GM04504 (cell line): ENCODE measurements around the gene ABCC8.

Experiments used
- DNase-seq: peaks from one replicate; pipeline ENCODE4 v3.0.0-alpha.2; 2012; ENCODE audit warnings: low read depth

The ABCC8 gene

DNA sequence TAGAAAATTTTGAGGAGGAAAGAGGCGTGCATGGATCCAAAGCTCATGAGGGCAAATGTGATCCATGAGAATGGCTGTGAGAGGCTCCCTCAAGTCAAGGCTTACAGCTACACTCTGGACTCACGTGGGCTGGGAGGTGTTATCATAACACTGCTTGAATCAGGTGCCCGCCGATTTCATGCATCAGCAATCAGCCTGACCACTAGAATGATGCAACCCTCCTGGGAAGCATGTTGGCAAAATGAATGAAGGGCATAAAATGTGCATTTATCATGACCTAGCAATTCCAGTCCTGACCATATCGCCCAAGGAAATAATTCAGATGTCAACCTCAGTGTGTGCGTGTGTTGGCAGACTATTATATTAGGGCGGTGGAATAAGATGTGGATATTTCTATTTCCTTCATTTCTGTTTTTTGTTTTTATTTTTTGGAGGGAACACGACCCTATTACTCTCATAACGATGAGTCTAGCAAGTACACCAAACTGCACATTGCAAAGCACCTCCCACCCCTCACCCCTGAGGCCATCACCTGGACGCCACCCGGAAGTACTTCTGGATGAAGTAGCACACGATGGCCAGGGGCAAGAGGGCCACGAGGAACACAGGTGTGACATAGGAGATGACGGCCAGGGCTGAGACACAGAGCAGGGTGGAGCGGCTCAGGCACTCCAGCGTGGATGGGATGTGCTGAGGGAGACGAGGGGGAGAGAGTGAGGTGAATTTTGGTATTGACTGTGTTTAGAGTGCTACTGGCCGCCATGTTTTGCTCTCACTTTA lies 72.5 kb downstream of the ABCC8 start:
- DNase-seq, result no peak

DNA sequence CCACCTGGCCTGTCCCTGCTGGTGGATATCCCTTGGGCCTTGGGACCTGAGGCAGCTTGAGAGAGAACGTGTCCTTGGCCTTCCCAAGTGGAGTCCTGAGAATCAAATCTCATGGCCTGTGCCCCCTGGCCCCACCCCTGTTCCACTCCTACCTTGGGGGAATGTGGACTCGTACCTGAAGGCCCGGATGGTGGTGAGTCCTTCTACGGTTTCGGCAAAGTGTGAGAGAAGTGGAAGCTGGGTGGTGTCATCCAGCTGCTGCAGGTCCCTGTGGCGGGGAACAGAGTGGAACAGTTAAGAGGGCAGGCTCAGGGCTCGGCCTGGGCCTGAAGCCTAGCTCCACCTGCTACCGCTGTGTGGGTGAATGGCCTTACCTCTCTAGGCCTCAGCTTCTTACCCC lies 74.2 kb downstream of the ABCC8 start:
- no peak for DNase-seq

- DNase-seq, result no peak
Measured at GRCh38 chr11:17401841-17402240, 74.8 kb downstream of the ABCC8 start.

DNA sequence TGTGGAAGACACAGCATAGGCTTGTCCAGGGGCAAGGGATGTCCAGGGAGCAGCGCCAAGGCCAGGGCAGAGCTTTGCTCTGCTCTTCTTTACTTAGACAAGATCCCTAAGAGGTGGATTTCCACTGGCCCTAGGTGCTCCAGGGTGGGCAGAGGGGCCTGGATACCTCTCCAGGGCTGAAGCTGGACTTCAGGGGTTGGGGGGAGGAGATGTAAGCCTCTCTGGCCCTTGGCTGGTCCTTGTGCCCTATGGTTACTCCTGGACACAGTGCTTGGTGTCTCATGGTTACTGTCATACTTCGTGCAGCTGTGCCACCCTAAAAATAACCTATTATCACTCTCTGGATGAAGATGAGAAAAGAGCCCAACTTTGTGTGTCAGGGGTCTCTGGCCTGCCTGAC lies 75.3 kb downstream of the ABCC8 start:
- no peak for DNase-seq

DNA sequence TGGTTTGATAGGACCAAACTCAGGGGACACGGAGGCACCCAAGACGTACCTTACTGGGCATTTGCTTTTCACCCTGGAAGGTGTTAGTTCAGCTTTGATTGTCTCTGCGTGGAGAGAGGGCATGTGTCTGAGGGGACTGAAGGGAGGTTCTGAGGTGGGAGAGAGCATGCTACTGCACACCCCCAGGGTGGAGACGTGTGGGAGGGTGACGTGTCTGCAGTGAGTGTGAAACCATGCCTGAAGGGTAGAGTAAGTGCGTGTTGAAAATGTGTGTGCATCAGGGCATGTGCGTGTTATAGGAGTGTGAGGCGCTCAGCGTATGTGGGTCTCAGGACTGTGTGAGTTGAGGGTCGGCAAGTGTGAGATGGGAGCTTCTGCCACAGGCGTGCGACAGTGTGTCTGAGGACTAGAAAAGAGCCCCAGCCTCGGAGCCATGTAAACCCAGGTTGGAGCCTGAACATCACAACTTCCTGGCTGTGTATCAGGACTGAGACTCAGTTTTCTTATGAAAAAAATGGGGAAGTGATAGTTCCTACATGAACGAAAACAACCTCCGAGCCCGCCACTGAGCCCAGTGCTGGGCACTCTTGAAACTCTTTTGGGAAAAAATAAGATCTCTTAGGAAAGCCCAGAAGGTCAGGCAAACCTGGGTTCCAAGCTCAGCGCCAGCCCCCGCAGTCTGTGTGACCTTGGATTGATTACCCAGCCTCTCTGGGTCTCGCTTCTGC lies 76.4 kb downstream of the ABCC8 start:
- no peak for DNase-seq

GRCh38 chr11:17399236-17399635 lies 77.4 kb downstream of the ABCC8 start:
- DNase-seq, result no peak

- DNase-seq, result no peak
Measured at GRCh38 chr11:17397311-17398002, 79.2 kb downstream of the ABCC8 start.

DNA sequence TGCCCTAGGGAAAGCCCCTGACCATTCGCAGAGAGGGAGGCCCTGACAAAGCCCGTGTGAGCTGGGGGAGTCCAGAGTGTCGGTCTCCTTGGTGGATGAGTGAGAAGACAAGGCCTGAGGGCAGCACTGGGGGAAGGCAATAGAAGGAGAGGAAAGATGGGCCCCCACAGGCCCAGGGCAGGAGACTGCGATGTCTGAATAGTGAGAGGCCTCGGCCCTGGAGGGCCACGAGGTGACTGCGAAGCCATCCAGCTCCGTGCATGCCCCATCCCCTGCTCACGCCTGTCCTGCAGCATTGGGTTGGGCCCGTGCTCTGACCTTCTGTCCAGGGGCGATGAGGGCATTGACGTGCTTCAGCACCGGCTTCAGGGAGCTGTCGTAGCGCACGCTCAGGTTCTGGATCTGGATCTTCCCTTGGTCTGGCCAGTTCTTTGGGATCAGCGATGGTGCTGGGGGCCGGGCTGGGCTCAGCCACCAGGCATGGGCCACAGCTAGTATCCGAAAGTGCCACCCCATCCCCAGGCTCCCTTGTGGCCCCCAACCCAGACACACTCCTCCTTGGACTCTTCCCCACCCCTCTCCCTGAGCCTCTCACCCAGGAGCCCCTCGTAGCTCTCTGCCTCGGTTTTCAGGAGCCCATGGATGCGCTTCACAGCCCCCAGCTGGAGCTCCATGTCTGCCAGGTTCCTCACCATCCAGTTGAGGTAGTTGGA lies 79.9 kb downstream of the ABCC8 start:
- no peak for DNase-seq

- DNase-seq, result no peak
Measured at GRCh38 chr11:17395978-17396377, 80.7 kb downstream of the ABCC8 start.

GRCh38 chr11:17395554-17395961 lies 81.1 kb downstream of the ABCC8 start:
- no peak for DNase-seq

DNA sequence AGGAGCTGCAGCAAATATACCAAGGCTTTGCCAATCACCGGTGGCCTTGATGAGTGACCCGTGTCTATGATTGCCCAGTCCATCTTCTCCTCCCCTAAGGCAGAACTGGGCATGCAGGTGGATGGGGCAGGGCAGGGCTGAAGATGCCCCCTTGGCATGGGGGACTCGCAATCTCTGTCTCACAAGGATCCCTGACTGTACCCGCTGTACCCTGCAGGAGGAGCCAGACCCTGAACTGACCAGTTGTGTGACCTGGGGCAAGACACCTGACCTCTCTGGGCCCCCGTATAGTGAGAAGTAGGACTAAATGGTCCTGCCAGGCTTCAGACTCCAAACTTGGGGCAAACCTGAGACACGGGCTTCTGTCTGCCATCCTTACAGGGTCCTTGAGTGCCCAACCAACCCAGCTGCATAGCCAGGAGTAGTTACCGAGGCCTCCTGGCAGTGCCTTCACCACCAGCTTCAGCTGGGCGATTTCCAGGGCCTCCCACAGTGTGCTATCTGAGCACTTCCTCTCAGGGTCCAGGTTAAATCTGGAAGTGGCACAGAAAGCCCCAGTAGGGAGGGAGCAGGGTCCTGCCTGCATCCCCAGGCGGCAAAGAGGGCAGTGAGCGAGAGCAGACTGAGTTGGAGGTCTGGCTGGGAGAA lies 81.8 kb downstream of the ABCC8 start:
- DNase-seq, result no peak

DNA sequence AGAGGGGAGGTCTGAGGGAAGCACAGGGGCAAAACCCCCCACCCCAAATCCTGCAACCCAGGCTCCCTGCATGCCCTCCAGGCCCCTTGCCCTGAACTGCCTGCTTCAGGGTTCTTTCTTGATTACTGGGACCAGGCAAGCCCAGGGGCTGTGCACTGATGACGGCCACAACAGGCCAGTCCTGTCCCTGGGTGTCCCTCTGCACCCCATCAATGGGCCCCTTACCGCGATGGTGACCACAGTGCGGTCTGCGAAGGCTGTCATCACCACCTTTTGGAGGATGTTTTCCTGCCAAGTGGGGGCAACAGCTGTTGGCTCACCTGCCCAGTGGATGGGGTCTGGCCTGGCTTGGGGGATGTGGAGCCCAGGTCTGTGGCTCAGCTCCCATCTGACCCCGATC lies 83.2 kb downstream of the ABCC8 start:
- no peak for DNase-seq

DNA sequence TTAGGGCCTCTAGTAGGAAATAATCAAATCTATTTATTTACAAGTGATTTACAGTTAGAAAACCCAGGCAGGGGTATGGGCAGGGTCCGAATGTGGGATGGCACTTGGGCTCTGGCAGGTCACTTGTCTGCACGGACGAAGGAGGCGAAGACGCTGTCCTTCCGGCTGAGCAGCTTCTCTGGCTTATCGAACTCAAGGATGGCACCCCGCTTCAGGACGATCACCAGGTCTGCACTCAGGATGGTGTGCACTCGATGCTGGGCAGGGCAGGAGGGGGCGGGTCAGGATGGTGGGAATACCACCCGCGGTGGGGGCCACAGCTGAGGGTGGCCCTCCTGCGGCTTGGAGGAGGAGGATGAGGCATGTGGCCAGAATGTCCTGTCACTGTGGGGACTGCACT lies 83.8 kb downstream of the ABCC8 start:
- no peak for DNase-seq

DNA sequence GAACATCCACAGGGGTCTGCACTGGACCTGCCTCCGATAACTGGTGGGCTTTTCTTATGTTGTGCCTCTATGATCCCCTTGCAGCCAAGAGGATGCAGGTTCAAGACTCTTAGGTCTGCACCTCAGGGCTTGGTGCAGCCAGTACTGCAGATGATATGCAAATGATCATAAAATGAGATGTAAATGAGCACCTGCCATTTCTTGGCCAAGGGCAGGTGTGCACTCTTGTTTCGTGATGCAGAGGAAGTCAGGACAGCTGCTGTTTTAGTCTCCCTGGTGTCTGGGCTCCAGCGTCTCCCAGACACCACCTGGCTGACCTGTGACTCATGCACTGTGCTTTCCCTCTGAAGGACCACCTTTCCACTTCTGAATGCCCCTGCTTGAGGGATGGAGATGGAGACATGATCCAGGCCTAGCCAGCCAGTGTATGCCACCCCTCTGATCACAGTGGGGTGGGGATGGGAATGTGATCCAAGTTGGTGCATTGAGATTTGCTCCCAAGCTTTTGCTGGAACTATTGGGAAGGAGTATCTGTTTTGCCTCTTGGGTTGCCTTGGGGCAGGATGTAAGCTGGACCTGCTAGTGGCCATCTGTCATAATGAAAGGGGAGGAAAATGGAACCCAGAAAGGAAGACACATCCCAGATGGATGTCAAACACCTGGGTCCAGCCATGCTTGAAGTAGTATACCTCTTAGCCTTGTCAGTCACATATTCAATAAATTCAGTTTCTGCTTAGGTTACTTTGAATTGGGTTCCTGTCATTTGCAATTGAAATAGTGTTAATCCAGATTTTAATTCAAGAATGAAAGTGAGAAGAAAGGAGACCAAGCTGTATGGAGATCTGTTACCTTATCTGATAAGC lies 84.9 kb downstream of the ABCC8 start:
- no peak for DNase-seq

DNA sequence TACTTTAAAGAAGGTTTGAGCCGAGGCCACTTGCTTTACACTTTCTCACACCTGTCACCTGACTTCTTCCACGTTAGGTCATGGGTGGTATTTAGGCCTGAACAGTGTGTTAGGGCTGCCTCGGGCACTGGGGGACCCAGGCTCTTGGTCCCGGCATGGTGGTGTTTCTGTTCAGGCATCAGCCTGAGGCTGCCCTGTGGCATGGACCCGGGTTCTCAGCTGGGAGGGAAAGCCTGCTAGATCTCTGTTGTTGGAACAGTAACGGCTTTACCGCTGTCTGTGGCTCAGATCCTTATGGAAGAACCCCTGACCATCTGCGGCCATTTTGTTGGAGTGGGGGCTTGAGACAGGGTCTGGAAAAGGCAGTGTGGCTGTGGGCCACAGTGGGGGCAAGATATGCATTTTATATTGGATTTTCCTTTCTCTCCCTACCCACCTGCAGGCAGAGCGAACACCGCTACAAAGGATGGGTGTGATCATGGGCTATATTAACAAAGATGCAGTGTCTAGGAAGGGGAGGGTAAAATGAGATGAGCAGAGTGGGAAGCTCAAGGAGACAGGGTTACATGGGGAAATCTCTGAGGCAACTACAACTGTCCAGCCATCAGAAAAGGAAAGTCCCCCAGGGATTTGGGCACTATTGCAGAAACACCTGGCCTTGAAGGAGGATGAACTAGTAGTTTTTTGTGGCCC lies 86.5 kb downstream of the ABCC8 start:
- no peak for DNase-seq

DNA sequence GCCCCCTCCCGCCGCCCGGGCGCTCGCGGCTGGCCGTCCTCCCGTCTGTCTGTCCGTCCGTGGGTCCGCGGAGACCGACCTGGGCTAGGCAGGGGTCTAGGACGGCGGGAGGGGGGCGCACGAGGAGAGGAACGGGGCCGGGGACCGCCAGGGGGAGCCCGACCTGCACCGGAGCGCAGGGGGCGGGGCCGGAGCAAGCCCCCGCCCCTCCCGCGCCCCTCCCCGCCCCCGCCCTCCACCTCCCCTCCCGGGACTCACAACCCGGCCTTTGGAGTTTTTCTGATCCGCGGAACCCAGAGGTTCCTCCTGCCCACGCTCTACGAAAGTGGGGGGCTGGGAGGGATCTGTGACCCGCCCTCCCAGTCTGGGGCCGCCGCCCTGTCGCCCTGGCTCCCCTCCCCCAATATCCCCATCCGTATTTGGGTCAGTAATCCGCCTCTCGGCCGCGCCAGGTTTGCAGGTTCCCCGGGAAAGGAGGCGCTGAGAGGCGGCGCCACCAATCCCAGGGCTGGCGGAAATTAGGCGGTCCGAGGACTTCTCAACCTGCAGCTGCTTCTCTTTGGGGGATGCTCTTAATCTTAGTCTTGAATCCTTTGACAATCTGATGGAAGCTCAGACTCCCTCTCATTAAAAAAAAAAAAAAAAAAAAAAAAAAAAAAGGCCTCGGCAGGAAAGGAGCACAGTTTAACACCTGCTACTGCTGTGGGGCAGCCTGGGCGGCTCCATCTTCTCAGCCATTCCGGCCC lies 87.3 kb downstream of the ABCC8 start:
- DNase-seq, result no peak

DNA sequence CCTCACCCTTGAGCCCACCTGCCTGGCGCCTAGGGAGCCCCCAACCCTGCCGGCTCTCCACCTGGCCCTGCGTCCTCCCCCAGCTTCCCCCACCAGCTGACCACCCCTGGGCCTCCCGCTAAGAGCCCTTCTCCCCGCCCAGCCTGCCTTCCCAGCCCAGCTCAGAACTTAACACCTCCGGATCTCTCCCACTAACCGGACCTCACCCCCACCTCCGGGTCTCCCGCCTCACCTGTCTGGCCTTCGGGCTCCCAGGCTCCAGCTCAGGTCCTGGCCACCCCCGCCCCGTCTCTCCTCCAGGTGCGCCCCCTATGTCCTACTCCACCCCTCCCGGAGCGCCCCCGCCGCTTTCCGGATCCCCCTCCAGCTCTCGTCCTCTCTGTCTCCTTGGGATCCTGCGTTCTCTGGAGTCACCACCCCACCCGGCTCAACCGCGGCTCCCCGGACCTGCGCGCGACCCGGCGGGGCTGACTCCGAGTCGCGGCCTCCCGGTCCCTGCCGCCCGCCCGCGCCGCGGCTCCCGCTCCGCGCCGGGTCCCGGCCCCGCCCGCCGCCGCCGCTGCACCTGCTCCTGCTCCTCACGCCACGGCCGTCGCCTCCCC lies 87.9 kb downstream of the ABCC8 start, which contains the start of gene KCNJ11:
Gene KCNJ11 (minus strand): TSS at position 51 of the 602 bp plus-strand sequence. CDS start 568 bp downstream, outside the sequence.
- no peak for DNase-seq

DNA sequence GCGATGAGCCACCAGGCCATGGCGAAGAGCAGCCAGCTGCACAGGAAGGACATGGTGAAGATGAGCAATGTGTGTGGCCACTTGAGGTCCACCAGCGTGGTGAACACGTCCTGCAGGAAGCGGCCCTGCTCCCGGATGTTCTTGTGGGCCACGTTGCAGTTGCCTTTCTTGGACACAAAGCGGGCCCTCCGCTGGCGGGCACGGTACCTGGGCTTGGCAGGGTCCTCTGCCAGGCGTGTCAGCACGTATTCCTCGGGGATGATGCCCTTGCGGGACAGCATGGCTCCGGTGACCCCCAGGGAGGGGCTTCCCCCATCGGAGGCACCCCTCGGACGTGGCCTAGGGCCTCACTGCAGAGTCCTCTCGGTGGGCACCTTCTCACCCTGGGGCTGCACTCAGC lies 88.8 kb downstream of the ABCC8 start:
- DNase-seq, result no peak

- no peak for DNase-seq
Measured at GRCh38 chr11:17387254-17387653, 89.4 kb downstream of the ABCC8 start.
